ENCODE data around the gene STXBP6.

Gene STXBP6

GRCh38 chr14:25017562-25017961, 32.4 kb downstream of the STXBP6 start:
- DNase-seq = no peak

GRCh38 chr14:25015761-25016160, 34.2 kb downstream of the STXBP6 start:
- DNase-seq = no peak

- no peak for DNase-seq
Observed at GRCh38 chr14:25014440-25014839, 35.5 kb downstream of the STXBP6 start.

DNA sequence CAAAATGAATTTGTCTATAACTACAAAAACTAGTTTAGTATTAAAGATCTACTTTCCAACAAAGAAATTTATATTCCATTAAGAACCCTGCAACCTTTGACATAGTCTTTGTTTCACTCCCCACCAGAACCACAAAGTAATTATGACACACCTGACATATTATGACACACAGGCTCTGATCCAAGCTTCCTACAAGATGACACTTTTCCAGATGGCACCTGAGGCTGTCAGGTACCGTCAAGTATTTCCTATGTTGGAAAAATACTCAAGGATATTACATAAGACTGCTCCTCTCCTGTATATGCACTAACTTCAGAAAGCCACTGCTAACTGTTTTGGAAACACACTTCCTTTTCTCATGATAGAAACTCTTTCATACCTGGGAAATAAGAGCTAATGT, 38.9 kb downstream of the STXBP6 start:
- DNase-seq = no peak

DNA sequence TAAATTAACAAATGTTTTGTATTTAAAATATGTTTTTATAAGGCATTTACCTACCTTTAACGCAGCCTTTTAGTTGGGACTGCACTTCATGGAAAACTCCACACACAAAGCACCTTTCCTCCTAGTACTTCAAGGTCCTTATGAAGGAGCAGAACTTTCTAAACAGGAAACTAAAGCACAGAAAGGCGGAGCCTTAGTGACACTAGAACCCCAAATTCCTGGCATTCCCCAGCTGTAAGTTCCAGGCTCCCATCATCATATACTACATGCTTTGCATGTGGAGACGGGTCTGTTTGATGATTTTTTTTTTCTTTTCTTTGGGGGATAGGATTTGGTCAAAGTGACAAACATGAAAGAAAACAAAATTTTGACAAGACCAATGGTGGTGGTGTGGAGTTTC, 39.5 kb downstream of the STXBP6 start:
- no peak for DNase-seq

DNA sequence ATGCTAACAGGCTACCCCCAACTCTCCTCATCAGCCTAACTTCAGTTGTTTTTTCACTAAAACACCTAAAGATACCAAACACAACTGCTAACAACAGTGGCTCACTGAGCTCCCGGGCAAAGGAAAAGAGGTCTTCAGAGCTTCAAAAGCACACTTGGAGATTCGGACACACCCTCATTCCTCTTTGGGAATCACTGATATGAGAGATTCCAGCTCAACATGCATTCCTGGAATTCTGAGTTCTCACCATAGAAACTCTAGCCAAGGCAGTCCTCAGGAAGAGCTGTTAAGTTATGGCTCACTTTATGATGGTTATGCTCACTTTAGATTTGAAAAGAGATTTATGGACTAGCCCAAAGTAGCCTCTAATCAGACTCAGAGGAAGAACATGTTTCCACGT, 40.1 kb downstream of the STXBP6 start:
- DNase-seq = no peak

DNA sequence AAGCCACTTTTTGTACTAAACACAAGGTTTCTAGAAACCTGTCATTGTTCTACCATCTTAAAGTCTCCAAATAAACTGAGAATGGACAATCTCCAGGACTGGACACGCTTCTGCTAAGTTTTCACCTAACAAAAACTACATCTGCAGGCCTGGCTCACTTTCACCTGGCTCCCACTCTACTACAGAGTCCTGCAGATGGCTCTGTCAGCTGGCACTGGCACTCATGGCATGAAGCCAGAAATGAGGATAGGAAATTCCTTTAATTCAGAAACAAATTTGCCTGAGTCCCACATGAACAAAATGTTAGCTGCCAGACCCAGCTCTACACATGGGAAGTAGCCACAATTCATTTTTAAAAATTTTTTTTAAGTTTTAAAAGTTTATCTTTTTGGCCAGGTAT, 42.1 kb downstream of the STXBP6 start:
- no peak for DNase-seq

DNA sequence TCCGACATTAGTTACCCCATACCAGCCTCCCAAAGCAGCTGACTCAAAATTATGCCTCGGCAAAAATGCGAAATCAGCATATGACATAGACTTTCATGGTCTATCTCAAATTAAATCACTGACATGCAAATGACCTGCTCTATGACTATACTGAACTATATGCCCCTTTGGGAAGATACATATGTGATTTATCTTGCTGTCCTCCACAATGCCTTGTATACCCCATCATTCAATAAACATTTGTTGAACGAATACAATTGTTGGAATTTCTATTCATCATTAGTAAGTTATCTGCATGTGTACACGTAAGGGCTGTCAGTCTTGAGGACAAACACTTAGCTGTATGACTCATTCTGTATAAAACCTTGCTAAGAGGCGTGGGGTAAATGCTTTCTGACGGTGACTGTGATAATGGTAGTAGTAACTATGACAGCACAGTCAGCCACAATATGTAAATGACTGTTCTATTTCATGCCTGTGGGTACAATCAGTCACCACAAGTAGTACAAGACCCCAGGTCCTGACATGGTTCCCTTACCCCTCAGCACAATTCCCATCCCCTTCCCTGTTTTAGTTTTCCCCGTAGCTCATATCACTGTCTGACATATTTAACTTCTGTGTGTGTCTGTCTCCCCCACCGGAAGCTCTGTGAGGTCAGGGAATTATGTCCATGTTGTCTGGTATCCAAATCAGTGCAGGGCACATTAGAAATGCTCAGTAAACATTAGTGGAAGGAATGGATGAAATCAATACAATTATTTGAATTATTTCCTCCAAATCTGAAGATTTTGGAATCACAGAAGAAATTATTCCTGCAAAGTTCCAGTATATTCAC, 42.8 kb downstream of the STXBP6 start:
- no peak for DNase-seq

DNA sequence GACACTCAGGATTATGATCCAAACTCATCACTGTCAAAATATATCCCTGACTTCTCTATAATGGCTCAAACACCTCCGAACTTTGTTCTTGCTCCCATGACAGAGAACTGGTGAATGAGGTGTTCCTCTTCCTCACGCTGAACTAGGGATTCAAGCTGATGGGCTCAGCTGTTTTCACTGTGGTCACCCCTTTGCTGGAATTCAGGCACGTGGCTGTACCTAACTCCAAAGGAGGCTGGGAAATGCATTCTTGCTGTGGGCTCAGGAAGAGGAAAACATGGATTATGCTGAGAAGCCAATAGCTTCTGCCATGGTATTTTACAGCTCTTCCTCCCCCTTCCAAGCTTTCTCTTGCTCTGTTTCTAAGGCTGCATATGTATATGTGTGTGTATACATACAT, 43.9 kb downstream of the STXBP6 start:
- no peak for DNase-seq

DNA sequence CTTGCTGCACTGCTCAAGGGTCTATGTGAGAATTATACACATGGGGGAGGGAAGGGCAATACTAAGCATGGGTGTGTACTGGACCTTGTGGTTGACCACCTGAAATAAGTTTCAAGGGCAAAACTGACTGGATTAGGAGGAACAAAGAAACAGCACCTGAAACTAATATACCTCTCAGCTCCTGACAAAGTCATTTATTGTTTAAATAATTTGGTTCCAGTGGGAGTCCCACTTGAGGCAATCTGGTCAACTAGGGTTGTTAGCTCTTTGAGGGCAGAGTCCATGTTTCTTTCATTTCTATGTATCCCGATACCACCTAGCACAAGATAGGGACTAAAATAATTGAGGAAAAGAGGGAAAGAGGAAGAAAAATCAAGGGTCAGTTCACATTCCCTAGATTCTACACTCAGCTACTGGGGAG, 45.5 kb downstream of the STXBP6 start:
- DNase-seq = no peak

DNA sequence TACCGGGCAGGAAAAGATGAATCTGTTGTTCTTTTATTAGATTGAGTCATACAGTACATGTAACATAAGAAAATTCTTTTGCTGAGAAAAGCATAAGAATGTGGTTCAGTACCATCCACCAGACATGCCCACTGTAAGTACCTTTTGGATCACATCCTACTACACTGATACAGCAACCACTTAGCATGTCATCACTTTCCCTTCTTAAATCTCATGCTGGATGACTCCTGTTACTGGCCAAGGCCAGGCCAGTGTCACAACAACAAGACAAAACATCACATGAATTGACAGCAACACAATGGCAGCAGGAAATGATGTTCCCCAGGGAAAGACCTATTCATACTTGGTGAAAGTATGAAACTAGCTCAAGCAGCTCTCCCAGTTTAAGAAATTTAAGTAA, 46.4 kb downstream of the STXBP6 start:
- DNase-seq = no peak

DNA sequence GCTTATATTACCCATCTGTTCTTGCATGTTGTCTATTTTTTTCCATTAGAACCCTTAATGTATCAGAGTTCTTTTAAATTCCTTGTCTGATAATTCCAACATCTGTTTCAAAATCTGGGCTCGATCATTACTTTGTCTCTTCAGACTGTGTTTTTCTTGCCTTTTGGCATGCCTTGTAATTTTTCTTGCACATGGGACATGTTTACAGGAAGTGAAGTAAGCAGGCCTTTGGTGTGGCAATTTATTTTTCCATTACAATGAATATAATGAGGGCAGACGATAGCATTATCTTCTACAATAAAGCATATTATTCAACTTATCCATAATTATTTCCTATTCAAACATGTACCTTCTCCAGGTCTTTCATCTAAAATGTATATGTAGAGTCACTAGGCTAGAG, 48.3 kb downstream of the STXBP6 start:
- no peak for DNase-seq

DNA sequence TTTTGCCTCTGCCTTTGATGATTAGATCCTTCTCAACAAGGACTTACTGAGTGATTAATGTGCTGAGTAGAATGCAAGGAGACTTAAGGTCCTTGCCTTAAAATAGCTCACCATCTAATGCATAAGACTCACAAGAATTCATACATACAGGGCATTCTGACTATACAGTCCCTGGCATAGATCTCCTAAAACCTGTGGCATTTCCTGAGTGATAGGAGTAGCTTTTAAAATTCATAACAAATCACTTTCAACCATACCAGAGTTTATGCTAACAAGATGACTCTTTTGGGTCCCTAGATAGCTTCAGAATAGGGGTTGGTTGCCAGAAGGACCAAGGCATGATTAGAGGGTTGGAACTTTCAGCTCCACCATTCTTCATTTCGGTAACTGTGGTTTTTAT, 48.8 kb downstream of the STXBP6 start:
- DNase-seq = no peak

- DNase-seq = no peak
Observed at GRCh38 chr14:24999157-24999556, 50.8 kb downstream of the STXBP6 start.

DNA sequence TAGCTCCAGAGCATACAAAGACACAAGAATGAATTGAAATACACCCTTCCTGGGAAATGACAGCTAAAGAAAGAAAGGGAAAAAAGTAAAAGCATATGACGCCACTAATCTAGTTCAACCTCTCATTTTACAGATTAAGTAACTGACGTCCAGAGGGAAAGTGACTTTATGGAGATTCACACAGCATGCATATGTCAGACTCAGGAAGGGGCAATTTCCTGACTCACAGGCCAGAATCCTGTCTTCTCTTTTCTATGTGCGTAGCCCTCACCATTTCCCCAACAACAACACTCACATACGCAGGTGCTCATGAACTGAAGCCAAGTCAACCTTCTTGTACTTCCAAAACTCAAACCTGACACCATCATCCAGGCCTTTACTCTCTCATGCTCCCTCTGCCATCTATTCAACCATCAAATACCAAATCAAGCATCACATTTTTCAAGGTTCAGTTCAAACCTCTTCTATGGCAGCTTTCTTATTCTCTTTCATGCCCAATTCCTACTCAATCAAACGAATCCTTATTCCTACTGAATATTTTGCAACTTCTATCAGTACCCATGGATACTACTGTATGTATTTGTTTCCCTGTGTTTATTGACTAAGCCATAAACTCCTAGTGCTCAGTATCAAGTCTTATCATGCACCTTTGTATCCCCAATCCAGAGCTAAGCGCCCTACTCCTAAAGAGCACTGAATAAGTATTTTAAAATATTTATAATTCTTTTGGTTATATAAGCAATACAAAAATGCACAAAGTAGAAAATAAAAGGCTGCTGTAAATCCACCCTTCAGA, 52.8 kb downstream of the STXBP6 start:
- DNase-seq = no peak

DNA sequence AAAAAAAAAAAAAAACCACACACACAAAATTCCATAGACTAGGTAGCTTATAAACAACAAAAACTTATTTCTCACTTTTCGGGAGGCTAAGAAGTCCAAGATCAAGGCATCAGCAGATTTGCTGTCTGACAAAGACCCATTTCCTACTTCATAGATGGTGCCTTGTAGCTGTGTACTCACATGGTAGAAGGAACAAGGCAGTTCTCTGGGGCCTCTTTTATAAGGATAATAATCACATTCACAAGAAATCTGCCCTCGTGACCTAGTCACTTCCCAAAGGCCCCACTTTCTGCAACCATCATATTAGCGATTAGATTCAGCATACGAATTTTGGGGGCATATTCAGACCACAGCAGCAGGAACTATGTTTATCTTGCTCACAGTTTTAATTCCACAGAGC, 54.9 kb downstream of the STXBP6 start:
- no peak for DNase-seq

DNA sequence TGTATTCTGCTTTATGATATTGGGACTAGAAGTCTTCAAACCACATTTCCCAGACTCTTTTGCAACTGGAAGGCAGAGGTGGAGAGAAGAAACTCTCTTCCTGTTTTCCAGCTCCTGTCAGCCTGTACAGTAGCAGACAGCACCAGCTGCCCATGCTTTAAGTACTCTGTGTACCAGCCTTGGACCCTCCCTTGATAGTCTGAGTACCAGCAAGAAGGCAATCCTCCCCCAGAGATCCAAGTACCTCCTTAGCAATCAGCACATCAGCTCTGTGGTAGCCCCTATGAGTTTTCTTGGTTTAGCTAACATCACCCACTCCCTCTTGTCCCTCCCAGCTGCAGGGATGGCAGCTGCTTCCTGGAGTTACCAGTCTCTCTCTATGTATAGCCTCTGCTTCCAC, 56.3 kb downstream of the STXBP6 start:
- no peak for DNase-seq

GRCh38 chr14:24992624-24993360, 57.2 kb downstream of the STXBP6 start:
- DNase-seq = no peak

GRCh38 chr14:24991821-24992220, 58.1 kb downstream of the STXBP6 start:
- no peak for DNase-seq

GRCh38 chr14:24991288-24991687, 58.7 kb downstream of the STXBP6 start:
- no peak for DNase-seq

DNA sequence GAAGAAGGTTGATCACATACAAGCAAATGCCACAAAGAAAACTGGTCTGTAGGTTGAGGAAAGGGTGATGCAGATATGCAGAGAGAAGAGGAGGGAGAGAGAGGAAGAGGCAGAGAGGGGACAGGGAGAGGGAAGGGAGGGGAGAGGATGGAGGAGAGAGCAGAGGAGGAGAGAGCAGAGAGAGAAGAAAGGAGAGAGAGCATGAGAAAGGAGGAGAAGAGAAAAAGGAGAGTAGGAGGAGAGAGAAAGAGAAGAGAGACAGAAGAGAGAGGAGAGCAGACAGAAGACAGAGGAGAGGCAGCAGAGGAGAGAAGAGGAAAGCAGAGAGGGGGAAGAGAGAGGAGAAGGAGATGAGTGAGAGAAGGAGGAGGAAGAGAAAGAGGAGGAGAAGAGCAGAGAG, 59.2 kb downstream of the STXBP6 start:
- DNase-seq = no peak

GRCh38 chr14:24990050-24990449, 59.9 kb downstream of the STXBP6 start:
- no peak for DNase-seq

GRCh38 chr14:24988760-24989159, 61.2 kb downstream of the STXBP6 start:
- no peak for DNase-seq
